ENCODE measurements around the gene TLL1. TPM values are rescaled to one million over a fixed set of nuclear protein-coding genes. Genes with fewer than 3 reads are reported as not detected.

Gene TLL1
- total RNA-seq, 1 experiment from 2014 or later, result 5.0 TPM

DNA sequence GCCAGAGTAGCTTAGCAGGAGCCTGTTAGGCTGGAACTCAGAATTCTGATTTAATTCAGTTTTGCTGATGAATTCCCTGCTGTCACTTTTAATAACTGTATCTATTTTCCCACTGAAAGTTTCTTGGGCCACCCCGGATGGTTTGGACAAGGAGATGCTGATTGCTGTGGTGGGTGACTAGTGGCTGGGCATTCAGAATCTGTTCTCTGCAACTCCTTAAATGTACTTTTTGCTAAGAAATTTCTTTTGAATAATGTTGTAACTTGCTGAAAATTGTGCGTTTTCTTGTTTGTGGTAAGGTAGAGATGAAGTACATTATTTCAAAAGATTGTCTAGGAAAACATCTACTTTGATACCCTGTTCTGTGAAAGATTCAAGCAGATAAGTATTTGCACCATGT lies 2.4 kb downstream of the TLL1 start:
- Histone ChIP-seq H3K9ac (ENCODE audit: low read length) (peak overlapping the region; percentile 65), H2AFZ (ENCODE audit: low read length) (peak overlapping the region; percentile 99), H3K4me3 (ENCODE audit: low read length) (peak overlapping the region; percentile 89), H4K20me1 (ENCODE audit: low read length) (no peaks in the 10 kb centered on the region), H3K27ac (ENCODE audit: low read length) (no peak overlapping the region), H3K36me3 (ENCODE audit: low read depth, low read length) (no peaks in the 10 kb centered on the region), H3K4me2 (ENCODE audit: low read length) (peak overlapping the region; percentile 96), H3K79me2 (ENCODE audit: low read length) (peaks cover 10% of the 10 kb centered on the region; the same call in 1 of the 2 replicates), H3K4me1 (ENCODE audit: insufficient read depth, low read length) (peaks cover 29% of the 10 kb centered on the region), H3F3A (ENCODE audit: low read length, unreplicated experiment) (no peaks in the 10 kb centered on the region), H3K9me2 (replicated peaks; ENCODE audit: low read length) (no peaks in the 10 kb centered on the region), H3K9me3 (ENCODE audit: low read length) (no peaks in the 10 kb centered on the region), H3K27me3 (ENCODE audit: low read length) (no peaks in the 10 kb centered on the region)
- TF ChIP-seq EZH2 (IDR thresholded peaks at IDR 0.05; ENCODE audit: low read length, unreplicated experiment), result no peak
- TF ChIP-seq, protein P1, sequence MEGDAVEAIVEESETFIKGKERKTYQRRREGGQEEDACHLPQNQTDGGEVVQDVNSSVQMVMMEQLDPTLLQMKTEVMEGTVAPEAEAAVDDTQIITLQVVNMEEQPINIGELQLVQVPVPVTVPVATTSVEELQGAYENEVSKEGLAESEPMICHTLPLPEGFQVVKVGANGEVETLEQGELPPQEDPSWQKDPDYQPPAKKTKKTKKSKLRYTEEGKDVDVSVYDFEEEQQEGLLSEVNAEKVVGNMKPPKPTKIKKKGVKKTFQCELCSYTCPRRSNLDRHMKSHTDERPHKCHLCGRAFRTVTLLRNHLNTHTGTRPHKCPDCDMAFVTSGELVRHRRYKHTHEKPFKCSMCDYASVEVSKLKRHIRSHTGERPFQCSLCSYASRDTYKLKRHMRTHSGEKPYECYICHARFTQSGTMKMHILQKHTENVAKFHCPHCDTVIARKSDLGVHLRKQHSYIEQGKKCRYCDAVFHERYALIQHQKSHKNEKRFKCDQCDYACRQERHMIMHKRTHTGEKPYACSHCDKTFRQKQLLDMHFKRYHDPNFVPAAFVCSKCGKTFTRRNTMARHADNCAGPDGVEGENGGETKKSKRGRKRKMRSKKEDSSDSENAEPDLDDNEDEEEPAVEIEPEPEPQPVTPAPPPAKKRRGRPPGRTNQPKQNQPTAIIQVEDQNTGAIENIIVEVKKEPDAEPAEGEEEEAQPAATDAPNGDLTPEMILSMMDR (conservative IDR thresholded peaks at IDR 0.05; ENCODE audit: low read depth, low read length), result no peak
- no peak for TF ChIP-seq EZH2phosphoT487 (IDR thresholded peaks at IDR 0.05; ENCODE audit: borderline replicate concordance, low read length)
- ATAC-seq (no peak), DNase-seq (no peak)
- BruUV-seq (replicated peaks), result no TSS peak
- ChIA-PET CTCF (no interaction called here), POLR2A (ENCODE audit: unreplicated experiment) (no interaction called here)
- intact Hi-C loops (cut with micrococcal nuclease), result loop anchor here (2.0 kb wide), 1 partner anchor 199 kb away; no protein-coding TSS in a partner anchor

DNA sequence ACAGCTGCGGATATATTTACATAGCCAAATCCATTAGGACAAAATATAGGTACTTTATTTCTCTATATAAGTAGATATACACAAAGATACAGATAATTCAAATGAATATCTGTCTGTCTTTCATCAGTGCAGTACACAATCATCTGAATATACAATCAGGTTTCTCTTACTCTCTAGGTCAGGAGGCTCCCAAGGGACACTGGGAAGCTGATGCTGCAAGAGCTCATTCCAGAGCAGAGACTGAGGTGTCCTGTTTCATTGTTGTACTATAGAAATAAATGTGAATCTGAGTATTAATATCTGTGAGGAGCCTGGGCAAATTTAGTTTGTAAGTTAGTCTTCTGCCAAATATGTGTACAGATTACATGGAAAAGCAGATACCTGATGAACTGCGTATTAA lies 4.2 kb downstream of the TLL1 start:
- H3K9me2 ChIP-seq (replicated peaks; ENCODE audit: low read length), result no peaks in the 10 kb centered on the region
- POLR2A ChIA-PET (ENCODE audit: unreplicated experiment), result interaction anchor here (0.6 kb wide), 1 partner anchor 144 kb away, joined by 3 read pairs; no protein-coding TSS in a partner anchor
- TF ChIP-seq EZH2phosphoT487 (IDR thresholded peaks at IDR 0.05; ENCODE audit: borderline replicate concordance, low read length), result no peak
- TF ChIP-seq, protein P1 (conservative IDR thresholded peaks at IDR 0.05; ENCODE audit: low read depth, low read length), result no peak
- no peak for TF ChIP-seq EZH2 (IDR thresholded peaks at IDR 0.05; ENCODE audit: low read length, unreplicated experiment)
- H3K27ac ChIP-seq (ENCODE audit: low read length), result no peak overlapping the region
- H3K4me3 ChIP-seq (ENCODE audit: low read length), result no peak overlapping the region
- H3F3A ChIP-seq (ENCODE audit: low read length, unreplicated experiment), result no peaks in the 10 kb centered on the region
- no peak overlapping the region for H3K9ac ChIP-seq (ENCODE audit: low read length)
- no peak overlapping the region for H3K4me2 ChIP-seq (ENCODE audit: low read length)
- no peaks in the 10 kb centered on the region for H3K27me3 ChIP-seq (ENCODE audit: low read length)
- no TSS peak for BruUV-seq (replicated peaks)
- no peaks in the 10 kb centered on the region for H3K9me3 ChIP-seq (ENCODE audit: low read length)
- intact Hi-C loops (cut with micrococcal nuclease), result no loop called here
- peaks cover 10% of the 10 kb centered on the region; the same call in 1 of the 2 replicates for H3K79me2 ChIP-seq (ENCODE audit: low read length)
- DNase-seq (peak; percentile 33), ATAC-seq (no peak)
- H2AFZ ChIP-seq (ENCODE audit: low read length), result no peak overlapping the region
- peaks cover 20% of the 10 kb centered on the region for H3K4me1 ChIP-seq (ENCODE audit: insufficient read depth, low read length)
- no peaks in the 10 kb centered on the region for H4K20me1 ChIP-seq (ENCODE audit: low read length)
- CTCF ChIA-PET, result no interaction called here
- H3K36me3 ChIP-seq (ENCODE audit: low read depth, low read length), result no peaks in the 10 kb centered on the region

DNA sequence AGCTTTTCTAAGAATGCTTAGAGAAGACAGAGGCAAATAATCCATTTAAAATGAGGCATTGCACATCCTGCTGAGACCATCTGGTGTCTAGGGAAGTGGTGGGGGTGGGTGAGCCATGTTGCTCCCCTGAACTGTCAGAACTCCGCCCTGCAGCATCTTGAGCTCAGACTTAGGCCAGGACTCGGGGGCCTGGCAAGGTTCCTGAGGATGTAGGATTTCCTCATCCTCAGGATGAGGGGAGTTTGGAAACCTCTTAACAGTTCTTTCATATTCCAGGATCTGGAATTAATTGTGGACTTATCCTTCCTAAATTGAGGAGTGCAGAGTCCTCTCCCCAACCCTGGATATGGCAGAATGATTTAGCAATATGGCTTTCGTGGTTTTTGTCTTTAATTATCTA lies 6.6 kb downstream of the TLL1 start:
- ATAC-seq, result no peak
- DNase-seq, result no peak
- no peak overlapping the region for H3K27ac ChIP-seq (ENCODE audit: low read length)
- H3K4me1 ChIP-seq (ENCODE audit: insufficient read depth, low read length), result peaks cover 19% of the 10 kb centered on the region
- H2AFZ ChIP-seq (ENCODE audit: low read length), result no peak overlapping the region
- peaks cover 10% of the 10 kb centered on the region; the same call in 1 of the 2 replicates for H3K79me2 ChIP-seq (ENCODE audit: low read length)
- H3K9me3 ChIP-seq (ENCODE audit: low read length), result no peaks in the 10 kb centered on the region
- no peaks in the 10 kb centered on the region for H4K20me1 ChIP-seq (ENCODE audit: low read length)
- BruUV-seq (replicated peaks), result no TSS peak
- no peaks in the 10 kb centered on the region for H3K36me3 ChIP-seq (ENCODE audit: low read depth, low read length)
- no peak overlapping the region for H3K4me2 ChIP-seq (ENCODE audit: low read length)
- no peaks in the 10 kb centered on the region for H3K27me3 ChIP-seq (ENCODE audit: low read length)
- ChIA-PET POLR2A (ENCODE audit: unreplicated experiment) (no interaction called here), CTCF (no interaction called here)
- no peaks in the 10 kb centered on the region for H3F3A ChIP-seq (ENCODE audit: low read length, unreplicated experiment)
- H3K9me2 ChIP-seq (replicated peaks; ENCODE audit: low read length), result no peaks in the 10 kb centered on the region
- H3K4me3 ChIP-seq (ENCODE audit: low read length), result no peak overlapping the region
- H3K9ac ChIP-seq (ENCODE audit: low read length), result no peak overlapping the region
- intact Hi-C loops (cut with micrococcal nuclease), result no loop called here
- TF ChIP-seq EZH2 (IDR thresholded peaks at IDR 0.05; ENCODE audit: low read length, unreplicated experiment) (no peak), EZH2phosphoT487 (IDR thresholded peaks at IDR 0.05; ENCODE audit: borderline replicate concordance, low read length) (no peak)
- TF ChIP-seq, protein P1 (conservative IDR thresholded peaks at IDR 0.05; ENCODE audit: low read depth, low read length), result no peak
